HepG2 (cell line): ENCODE data around the gene IRGQ. TPM values are rescaled to one million over a fixed set of nuclear protein-coding genes. Genes with fewer than 3 reads are reported as not detected.

Experiments used
- AKNA ChIP-seq: sonication (generic); formaldehyde crosslinking; IDR thresholded peaks from 2 replicates; pipeline ENCODE4 v1.4.0; 2020; ENCODE audit warnings: missing genetic modification reagents, borderline replicate concordance
- ARID5B ChIP-seq: IDR thresholded peaks from 2 replicates; pipeline ENCODE4 v1.4.0; 2020; ENCODE audit warnings: mild to moderate bottlenecking, missing genetic modification reagents
- CREB1 ChIP-seq, 2 experiments: fragments of 450-650 bp in 1 of 2; IDR thresholded peaks; 2 replicates each; pipeline ENCODE4 v1.6.1; 2016 to 2017; ENCODE audit warnings: control low read depth in 1 of 2, mild to moderate bottlenecking in 1 of 2, missing compliant biosample characterization in 1 of 2, missing genetic modification characterization in 1 of 2
- FOXM1 ChIP-seq: sonication (generic); formaldehyde crosslinking; IDR thresholded peaks from 2 replicates; pipeline ENCODE4 v1.5.0; 2020; ENCODE audit warnings: missing genetic modification reagents
- LCORL ChIP-seq, 2 experiments: fragments of 450-650 bp in 1 of 2; sonication (generic) in 1 of 2; formaldehyde crosslinking in 1 of 2; IDR thresholded peaks; 2 replicates each; pipeline versions ENCODE4 v1.5.0 to v1.6.1; 2017 to 2020; ENCODE audit warnings: antibody characterized with exemption in 1 of 2, missing genetic modification reagents in 1 of 2
- MTA3 ChIP-seq: sonication (generic); formaldehyde crosslinking; IDR thresholded peaks from 2 replicates; pipeline ENCODE4 v1.4.0; 2020; ENCODE audit warnings: missing genetic modification reagents
- NFYC ChIP-seq: IDR thresholded peaks from 2 replicates; pipeline ENCODE4 v1.6.1; 2016; ENCODE audit warnings: missing genetic modification reagents, missing compliant biosample characterization
- TAF1 ChIP-seq: sonication (generic); formaldehyde crosslinking; IDR thresholded peaks from 2 replicates; pipeline ENCODE4 v1.4.0; 2020; ENCODE audit warnings: missing genetic modification reagents
- ZBTB3 ChIP-seq: sonication (generic); formaldehyde crosslinking; IDR thresholded peaks from 2 replicates; pipeline ENCODE4 v1.4.0; 2020; ENCODE audit warnings: low read depth, mild to moderate bottlenecking, moderate library complexity, missing genetic modification reagents, borderline replicate concordance
- ZC3H4 ChIP-seq: sonication (generic); formaldehyde crosslinking; IDR thresholded peaks from 2 replicates; pipeline ENCODE4 v1.4.0; 2020; ENCODE audit warnings: missing genetic modification reagents, borderline replicate concordance
- ZFP41 ChIP-seq: sonication (generic); formaldehyde crosslinking; IDR thresholded peaks from 2 replicates; pipeline ENCODE4 v1.4.0; 2020; ENCODE audit warnings: mild to moderate bottlenecking, missing genetic modification reagents, borderline replicate concordance
- ZFP91 ChIP-seq: sonication (generic); formaldehyde crosslinking; IDR thresholded peaks from 2 replicates; pipeline ENCODE4 v1.9.0; 2022; ENCODE audit warnings: missing genetic modification reagents, mild to moderate bottlenecking, borderline replicate concordance
- ZNF256 ChIP-seq: sonication (generic); formaldehyde crosslinking; conservative IDR thresholded peaks from 2 replicates; pipeline ENCODE4 v1.4.0; 2020; ENCODE audit warnings: missing genetic modification reagents
- ZNF337 ChIP-seq: sonication (generic); formaldehyde crosslinking; IDR thresholded peaks from 2 replicates; pipeline ENCODE4 v1.5.1; 2020; ENCODE audit warnings: missing genetic modification reagents, low read depth, mild to moderate bottlenecking, borderline replicate concordance
- ZSCAN5A ChIP-seq: sonication (generic); formaldehyde crosslinking; IDR thresholded peaks from 2 replicates; pipeline ENCODE4 v1.8.0; 2022; ENCODE audit warnings: mild to moderate bottlenecking, missing genetic modification reagents, borderline replicate concordance
- polyA plus RNA-seq, 8 experiments: library from polyadenylated mRNA; depleted of rRNA in 3 of 8; stranded (reverse) in 7 of 8; unstranded in 1 of 8; fragments of >200 nt; fragmentation: Illumina TruSeq in 4 of 8; extraction: Trizol in 4 of 8; gene quantifications; 2 replicates each; pipeline versions ENCODE4 v1.2.1 to v1.2.3, GENCODE V29; 2011 to 2016; ENCODE audit warnings: low read depth in 4 of 8, missing spikeins in 1 of 8, mixed read lengths in 1 of 8; ENCODE audit not compliant: insufficient read depth in 1 of 8
- total RNA-seq, 5 experiments: library from RNA; depleted of rRNA; stranded (reverse); fragments of >200 nt; fragmentation: Illumina TruSeq; extraction: Trizol; gene quantifications; 2 replicates each; pipeline ENCODE4 v1.2.3, GENCODE V29; 2016; ENCODE audit warnings: low read depth in 1 of 5

The IRGQ gene
- total and polyA plus RNA-seq, 2 of the 13 experiments (the other 11 are each of a cell fraction or from before 2014, with no cell fraction given) = 11.6 to 12.4 TPM

GRCh38 chr19:43639519-43640423, 43.8 kb upstream of the IRGQ start, which contains the start of gene CADM4 (continued):
- no peak for TF ChIP-seq AKNA (CRISPR knock-in tag)
- no peak for TF ChIP-seq FOXM1
- TF ChIP-seq TAF1 (CRISPR knock-in tag) = 0 out of 2 replicates have a peak, but pooled peaks have one; percentile 16
- TF ChIP-seq ZFP41 (CRISPR knock-in tag) = peak; percentile 80; the same call in 1 of the 2 replicates
- TF ChIP-seq ZFP91 (CRISPR knock-in tag) = peak; percentile 47; the same call in 1 of the 2 replicates
- TF ChIP-seq ARID5B (CRISPR knock-in tag) = no peak
- TF ChIP-seq CREB1 (IDR thresholded peaks at IDR 0.05) = no peak
- TF ChIP-seq CREB1 (CRISPR knock-in tag; IDR thresholded peaks at IDR 0.05) = no peak
- no peak for TF ChIP-seq ZSCAN5A (CRISPR knock-in tag)
- no peak for TF ChIP-seq LCORL (IDR thresholded peaks at IDR 0.05)
- peak; percentile 29; the same call in 1 of the 2 replicates for TF ChIP-seq LCORL (CRISPR knock-in tag; IDR thresholded peaks at IDR 0.05)
- TF ChIP-seq NFYC (CRISPR knock-in tag) = no peak
- no peak for TF ChIP-seq ZC3H4 (CRISPR knock-in tag)
- TF ChIP-seq ZNF337 (CRISPR knock-in tag) = no peak
- no peak for TF ChIP-seq MTA3 (CRISPR knock-in tag)
- TF ChIP-seq ZBTB3 (CRISPR knock-in tag) = no peak
- no peak for TF ChIP-seq ZNF256 (CRISPR knock-in tag)
